Tibial nerve (tissue), 4 donors: Measurements from ENCODE around the gene LMOD2.

Source experiments
- CTCF ChIP-seq, 5 experiments: fragments of 200-600 bp in 3 of 5; fragments of 450-650 bp in 2 of 5; sonication (generic) in 3 of 5; IDR thresholded peaks; one replicate each; pipeline ENCODE4 v1.5.1; 2016 to 2019; ENCODE audit warnings: antibody characterized with exemption in 5 of 5, mild to moderate bottlenecking in 3 of 5, moderate library complexity in 2 of 5
- EP300 ChIP-seq, 2 donors: sonication (generic); formaldehyde crosslinking; IDR thresholded peaks; one replicate each; pipeline ENCODE4 v1.6.1; 2017; ENCODE audit warnings: antibody characterized with exemption in 2 of 2, mild to moderate bottlenecking in 1 of 2
- POLR2A ChIP-seq, 2 donors: fragments of 450-650 bp; IDR thresholded peaks; one replicate each; pipeline ENCODE4 v1.6.1; 2017; ENCODE audit warnings: antibody characterized with exemption in 2 of 2, mild to moderate bottlenecking in 2 of 2, moderate library complexity in 2 of 2

- TF ChIP-seq CTCF (IDR thresholded peaks at IDR 0.05) (no peak), EP300 (IDR thresholded peaks at IDR 0.05) (no peak), POLR2A (IDR thresholded peaks at IDR 0.05) (no peak)
Observed at GRCh38 chr7:123622660-123623386, 32.8 kb upstream of the LMOD2 start.
